Erythroblast (primary cell): Measurements from ENCODE around the gene ZNF616.

Experiments used
- GATA1 ChIP-seq: IDR thresholded peaks from 2 replicates; pipeline ENCODE4 v1.6.1; 2011; ENCODE audit warnings: low read depth, mild to moderate bottlenecking, control low read depth, low read length, moderate library complexity
- POLR2A ChIP-seq: IDR thresholded peaks from 2 replicates; pipeline ENCODE4 v1.6.1; 2011; ENCODE audit warnings: mild to moderate bottlenecking, low read length

DNA sequence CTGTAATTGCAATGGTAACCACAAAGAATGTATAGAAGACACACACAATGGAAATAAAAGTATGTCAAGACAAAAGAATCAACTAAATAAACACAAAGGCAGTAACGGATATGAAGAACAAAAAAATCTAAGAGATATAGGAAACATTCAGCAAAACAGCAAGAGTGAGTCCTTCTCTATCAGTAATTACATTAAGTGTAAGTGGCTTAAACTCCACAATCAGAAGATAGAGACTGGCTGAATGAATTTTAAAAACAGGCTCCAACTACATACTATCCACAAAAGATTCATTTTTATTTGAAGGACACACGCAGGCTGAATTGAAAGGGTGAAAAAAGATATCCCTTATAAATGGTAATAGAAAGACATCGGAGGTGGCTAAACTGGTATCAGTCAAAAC is 19.5 kb downstream of the ZNF616 start:
- TF ChIP-seq POLR2A (no peak), GATA1 (no peak)
